DND-41 (cell line): ENCODE data around the gene DYRK1A.
"Not testable (repeated sequence)": the region's sequence is repeated elsewhere in the genome, so short reads cannot be mapped to it uniquely, and the experiment has no call there.

Experiments
- ATAC-seq: fragments of 200-7000 bp; cut with Tn5 transposase; 3 replicates; pipeline ENCODE4 v1.9.1; 2021; ENCODE audit warnings: low read depth; ENCODE audit not compliant: insufficient read depth
- DNase-seq: peaks from one replicate; pipeline ENCODE4 v3.0.0-alpha.2; 2020
- H2AFZ ChIP-seq: 2 replicates; pipeline ENCODE4 v1.6.0; 2012; ENCODE audit warnings: low read depth, low read length
- H3K27ac ChIP-seq: 2 replicates; pipeline ENCODE4 v1.5.1; 2012; ENCODE audit warnings: low read length, inconsistent platforms
- H3K27me3 ChIP-seq: fragments of 200-600 bp; sonication (generic); 2 replicates; pipeline ENCODE4 v1.6.0; 2012; ENCODE audit warnings: low read length, mild to moderate bottlenecking, inconsistent platforms; ENCODE audit not compliant: insufficient read depth, poor library complexity
- H3K36me3 ChIP-seq: 2 replicates; pipeline ENCODE4 v1.5.1; 2012; ENCODE audit warnings: low read length, inconsistent platforms; ENCODE audit not compliant: insufficient read depth
- H3K4me1 ChIP-seq: 2 replicates; pipeline ENCODE4 v1.5.1; 2012; ENCODE audit warnings: mild to moderate bottlenecking, low read length; ENCODE audit not compliant: insufficient read depth
- H3K4me2 ChIP-seq: 2 replicates; pipeline ENCODE4 v1.6.0; 2012; ENCODE audit warnings: mild to moderate bottlenecking, moderate library complexity, low read length, inconsistent platforms; ENCODE audit not compliant: insufficient read depth
- H3K4me3 ChIP-seq, 2 experiments: fragments of 200-600 bp in 1 of 2; shearing (Covaris generic) in 1 of 2; 2 replicates each; pipeline ENCODE4 v1.5.1; 2012 to 2016; ENCODE audit warnings: inconsistent platforms in 2 of 2, low read length in 2 of 2, mild to moderate bottlenecking in 2 of 2, low read depth in 1 of 2, moderate library complexity in 1 of 2
- H3K79me2 ChIP-seq: 2 replicates; pipeline ENCODE4 v1.6.0; 2012; ENCODE audit warnings: low read length, inconsistent platforms; ENCODE audit not compliant: insufficient read depth
- H3K9ac ChIP-seq: 2 replicates; pipeline ENCODE4 v1.6.0; 2012; ENCODE audit warnings: low read depth, mild to moderate bottlenecking, inconsistent platforms, low read length, moderate library complexity
- H3K9me3 ChIP-seq: 2 replicates; pipeline ENCODE4 v1.5.1; 2012; ENCODE audit warnings: low read length, moderate library complexity, mild to moderate bottlenecking, inconsistent platforms; ENCODE audit not compliant: insufficient read depth, severe bottlenecking
- H4K20me1 ChIP-seq: 2 replicates; pipeline ENCODE4 v1.6.0; 2012; ENCODE audit warnings: low read length; ENCODE audit not compliant: insufficient read depth
- CTCF ChIP-seq: IDR thresholded peaks from 2 replicates; pipeline ENCODE4 v1.5.1; 2012; ENCODE audit warnings: borderline replicate concordance, low read length, moderate library complexity, mild to moderate bottlenecking; ENCODE audit not compliant: poor library complexity, severe bottlenecking; ENCODE audit errors: extremely low read depth
- EZH2 ChIP-seq: IDR thresholded peaks from 3 replicates; pipeline ENCODE4 v1.6.1; 2012; ENCODE audit warnings: borderline replicate concordance, low read depth, mild to moderate bottlenecking, moderate library complexity, low read length, inconsistent platforms; ENCODE audit not compliant: severe bottlenecking

The DYRK1A gene

GRCh38 chr21:37522641-37523295, 156.2 kb downstream of the DYRK1A start:
- H3K4me3 ChIP-seq, result no peak overlapping the region
- peaks cover 3% of the 10 kb centered on the region; the same call in 1 of the 2 replicates for H3K36me3 ChIP-seq
- H3K4me1 ChIP-seq, result no peaks in the 10 kb centered on the region
- TF ChIP-seq CTCF (no peak), EZH2 (no peak)
- H3K9ac ChIP-seq, result no peak overlapping the region
- H3K79me2 ChIP-seq, result no peaks in the 10 kb centered on the region
- H3K27ac ChIP-seq, result no peak overlapping the region
- DNase-seq (no peak), ATAC-seq (no peak)
- H3K9me3 ChIP-seq, result no peaks in the 10 kb centered on the region
- H2AFZ ChIP-seq, result no peak overlapping the region
- no peaks in the 10 kb centered on the region for H3K27me3 ChIP-seq
- no peak overlapping the region for H3K4me2 ChIP-seq
- H4K20me1 ChIP-seq, result no peaks in the 10 kb centered on the region

- H3K27ac ChIP-seq, H3K4me1 ChIP-seq, DNase-seq, H3K79me2 ChIP-seq, ATAC-seq, H3K27me3 ChIP-seq, H3K36me3 ChIP-seq, H2AFZ ChIP-seq, H4K20me1 ChIP-seq, H3K4me3 ChIP-seq, H3K9ac ChIP-seq, H3K9me3 ChIP-seq, H3K4me2 ChIP-seq: not testable (repeated sequence)
Measured at GRCh38 chr21:37524944-37525343, 158.4 kb downstream of the DYRK1A start.

GRCh38 chr21:37525810-37526209, 159.2 kb downstream of the DYRK1A start:
- H3K4me1 ChIP-seq, result no peaks in the 10 kb centered on the region
- H3K9me3 ChIP-seq, result no peaks in the 10 kb centered on the region
- TF ChIP-seq EZH2 (no peak), CTCF (no peak)
- no peaks in the 10 kb centered on the region for H3K27me3 ChIP-seq
- H3K9ac ChIP-seq, result no peak overlapping the region
- H3K36me3 ChIP-seq, result no peaks in the 10 kb centered on the region
- H2AFZ ChIP-seq, result no peak overlapping the region
- ATAC-seq (no peak), DNase-seq (no peak)
- H3K4me2 ChIP-seq, result no peak overlapping the region
- no peaks in the 10 kb centered on the region for H3K79me2 ChIP-seq
- no peak overlapping the region for H3K27ac ChIP-seq
- H4K20me1 ChIP-seq, result no peaks in the 10 kb centered on the region
- H3K4me3 ChIP-seq, result no peak overlapping the region

- H3K36me3 ChIP-seq, result no peaks in the 10 kb centered on the region
Measured at GRCh38 chr21:37527103-37527502, 160.5 kb downstream of the DYRK1A start.

More at GRCh38 chr21:37527103-37527502, 160.5 kb downstream of the DYRK1A start:
- ATAC-seq, result no peak
- Histone ChIP-seq H4K20me1 (no peaks in the 10 kb centered on the region), H3K9ac (no peak overlapping the region), H3K9me3 (no peaks in the 10 kb centered on the region), H3K4me1 (no peaks in the 10 kb centered on the region), H2AFZ (no peak overlapping the region), H3K79me2 (no peaks in the 10 kb centered on the region), H3K27me3 (no peaks in the 10 kb centered on the region), H3K27ac (no peak overlapping the region), H3K4me2 (no peak overlapping the region), H3K4me3 (no peak overlapping the region)
- TF ChIP-seq CTCF (no peak), EZH2 (no peak)
- no peak for DNase-seq
